HG03439 (cell line): ENCODE data around the gene ECEL1.
"Not testable (repeated sequence)": the region's sequence is repeated elsewhere in the genome, so short reads cannot be mapped to it uniquely, and the experiment has no call there.

Source experiments
- ATAC-seq: cut with Tn5 transposase; IDR thresholded peaks from one replicate; pipeline ENCODE4 v1.9.1; 2021; ENCODE audit warnings: mild to moderate bottlenecking, moderate library complexity; ENCODE audit not compliant: unreplicated experiment

ECEL1 gene

GRCh38 chr2:232460171-232460570, 27.5 kb downstream of the ECEL1 start:
- ATAC-seq = no peak

- no peak for ATAC-seq
These were observed 28.1 kb downstream of the ECEL1 start for GRCh38 chr2:232459419-232460035.

DNA sequence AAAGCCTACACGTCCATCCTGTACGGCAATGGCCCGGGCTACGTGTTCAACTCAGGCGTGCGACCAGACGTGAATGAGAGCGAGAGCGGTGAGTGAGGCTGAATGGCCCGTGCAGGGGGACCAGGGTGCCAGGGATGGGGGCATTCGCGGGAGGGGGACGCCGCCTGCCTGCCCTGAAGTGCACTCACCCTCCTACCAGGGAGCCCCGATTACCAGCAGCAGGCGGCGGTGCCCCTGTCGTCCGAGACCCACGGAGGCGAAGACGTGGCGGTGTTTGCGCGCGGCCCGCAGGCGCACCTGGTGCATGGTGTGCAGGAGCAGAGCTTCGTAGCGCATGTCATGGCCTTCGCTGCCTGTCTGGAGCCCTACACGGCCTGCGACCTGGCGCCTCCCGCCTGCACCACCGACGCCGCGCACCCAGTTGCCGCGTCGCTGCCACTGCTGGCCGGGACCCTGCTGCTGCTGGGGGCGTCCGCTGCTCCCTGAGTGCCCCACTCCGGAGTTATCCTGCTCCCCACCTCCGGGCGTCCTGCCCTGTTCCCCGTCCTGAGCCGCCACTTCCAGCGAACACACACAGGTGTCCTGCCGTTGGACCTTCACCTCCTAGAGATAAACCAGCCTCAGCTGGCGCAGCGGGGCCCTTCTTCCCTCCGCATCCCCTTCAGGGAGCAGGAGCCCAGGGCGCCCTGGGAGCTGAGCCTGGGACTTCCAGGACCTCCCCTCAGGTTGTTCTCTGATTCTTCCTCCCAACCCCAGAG, 28.8 kb downstream of the ECEL1 start:
- no peak for ATAC-seq

DNA sequence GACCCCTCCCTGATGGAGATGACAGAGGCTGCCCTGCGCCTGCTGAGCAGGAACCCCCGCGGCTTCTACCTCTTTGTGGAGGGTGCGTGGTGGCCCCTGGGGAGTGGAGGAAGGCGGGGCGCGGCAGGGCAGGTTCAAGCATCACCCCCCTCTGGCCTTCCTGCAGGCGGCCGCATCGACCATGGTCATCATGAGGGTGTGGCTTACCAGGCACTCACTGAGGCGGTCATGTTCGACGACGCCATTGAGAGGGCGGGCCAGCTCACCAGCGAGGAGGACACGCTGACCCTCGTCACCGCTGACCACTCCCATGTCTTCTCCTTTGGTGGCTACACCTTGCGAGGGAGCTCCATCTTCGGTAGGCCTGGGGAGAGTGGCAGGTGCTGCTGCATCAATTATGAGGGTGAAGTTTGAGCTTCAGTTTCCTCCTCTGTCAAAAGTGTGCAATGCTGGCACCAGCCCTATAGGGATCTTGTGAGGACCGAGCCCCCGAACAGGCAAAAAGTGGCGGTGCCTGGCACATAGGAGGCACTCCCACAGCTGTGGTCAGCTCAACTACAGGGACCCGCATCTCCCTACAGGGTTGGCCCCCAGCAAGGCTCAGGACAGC, 29.5 kb downstream of the ECEL1 start:
- no peak for ATAC-seq

GRCh38 chr2:232457121-232458011, 30.3 kb downstream of the ECEL1 start:
- ATAC-seq = no peak

- ATAC-seq = no peak
These were observed 31.1 kb downstream of the ECEL1 start for GRCh38 chr2:232456296-232457120.

DNA sequence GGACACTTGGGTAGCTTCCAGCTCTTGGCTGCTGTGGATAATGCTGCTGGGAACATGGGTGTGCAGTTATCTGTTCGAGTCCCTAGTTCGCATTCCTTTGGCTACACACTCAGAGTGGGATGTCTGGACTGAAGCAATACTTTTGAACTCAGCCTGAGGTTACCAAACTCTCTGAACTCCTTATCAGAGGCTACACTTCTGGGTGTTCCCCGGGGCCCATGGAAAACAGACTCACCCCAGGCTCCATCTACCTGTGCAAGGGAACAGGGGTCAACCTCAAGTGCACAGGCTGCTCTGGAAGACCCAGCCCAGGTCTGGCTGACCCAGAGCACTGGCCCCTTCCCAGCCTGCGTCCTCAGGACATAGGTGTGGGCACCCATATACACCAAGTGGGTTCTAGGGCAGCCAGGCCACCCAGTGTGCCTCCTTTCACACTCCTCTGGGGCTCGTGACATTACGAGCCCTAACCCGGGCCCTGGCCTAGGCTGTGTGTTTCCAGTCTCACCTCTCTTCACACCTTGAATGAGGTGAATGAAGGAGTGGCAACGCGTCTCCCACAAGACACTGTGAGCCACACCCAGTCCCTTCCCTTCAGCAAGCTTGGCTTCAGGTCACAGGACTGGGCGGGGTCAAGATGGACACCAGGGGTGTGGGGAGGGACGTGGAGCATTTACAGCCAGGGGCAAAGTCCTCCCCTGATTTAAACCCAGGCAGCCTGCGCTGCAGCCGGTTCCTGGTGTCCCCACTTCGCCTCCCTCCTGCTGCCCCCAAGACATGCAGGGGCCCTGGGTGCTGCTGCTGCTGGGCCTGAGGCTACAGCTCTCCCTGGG, 32.0 kb downstream of the ECEL1 start, which contains the start of gene ALPI:
TSS of gene ALPI (plus strand) at position 728 of the 830 bp plus-strand sequence. CDS start at position 775, 47 bp downstream.
- no peak for ATAC-seq

DNA sequence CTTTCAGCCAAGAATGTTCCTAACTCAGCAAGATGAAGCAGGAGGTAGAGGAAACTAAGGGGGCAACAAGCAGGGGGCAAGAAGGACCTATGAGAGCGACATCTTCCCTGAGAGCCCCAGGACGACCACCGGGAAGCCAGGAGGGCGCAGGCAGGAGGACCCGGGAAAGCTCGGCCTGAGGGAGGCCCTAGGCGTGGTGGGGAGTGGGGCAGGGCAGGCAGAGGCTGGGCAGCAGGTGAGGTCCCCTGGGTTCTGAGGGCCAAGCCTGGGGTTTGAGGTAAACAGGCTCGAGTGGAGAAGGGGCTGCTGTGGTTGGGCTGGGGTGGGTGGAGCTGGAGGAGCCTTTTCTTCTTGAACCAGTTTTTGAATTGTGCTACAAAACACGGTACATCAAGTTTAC, 33.0 kb downstream of the ECEL1 start:
- no peak for ATAC-seq

DNA sequence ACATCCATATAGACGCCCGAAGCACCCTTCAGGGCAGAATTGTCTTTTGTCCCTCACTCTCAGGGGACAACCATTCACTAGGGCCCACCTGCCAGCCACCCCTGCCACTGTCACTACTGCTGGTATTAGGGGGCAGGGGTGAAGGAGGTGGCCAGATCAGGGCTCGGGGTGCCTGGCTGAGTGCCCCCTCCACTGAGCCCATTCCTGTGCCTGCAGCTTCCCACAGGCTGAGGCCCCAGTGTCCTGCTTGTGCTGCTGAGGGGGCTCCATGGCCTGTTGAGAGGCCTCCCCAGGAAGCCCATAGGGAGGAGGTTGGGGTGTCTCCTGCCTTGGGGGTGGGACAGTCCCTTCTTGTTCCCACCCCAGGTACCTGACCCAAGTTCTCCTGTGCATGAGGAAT, 36.0 kb downstream of the ECEL1 start:
- ATAC-seq = not testable (repeated sequence)

DNA sequence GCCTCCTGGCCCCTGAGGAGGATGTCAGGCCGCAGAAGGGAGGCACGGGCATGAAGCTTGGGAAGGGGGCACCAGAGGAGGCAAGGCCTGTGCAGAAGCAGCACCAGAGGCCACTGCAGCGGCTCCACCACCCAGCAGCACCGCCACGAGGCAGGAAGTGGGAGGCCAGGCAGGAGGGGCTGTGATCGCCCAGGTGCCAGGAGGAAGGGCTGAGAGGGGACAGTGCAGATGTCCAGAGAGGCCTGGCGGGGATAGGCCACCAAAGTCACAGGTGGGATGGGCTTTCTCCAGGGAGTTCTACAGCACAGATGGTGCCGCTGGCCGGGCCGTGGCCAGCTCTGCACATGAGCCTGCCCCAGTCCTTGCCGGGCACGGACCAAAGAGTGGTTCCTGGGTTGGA, 37.7 kb downstream of the ECEL1 start:
- no peak for ATAC-seq

GRCh38 chr2:232448304-232448690, 39.3 kb downstream of the ECEL1 start:
- ATAC-seq = no peak

DNA sequence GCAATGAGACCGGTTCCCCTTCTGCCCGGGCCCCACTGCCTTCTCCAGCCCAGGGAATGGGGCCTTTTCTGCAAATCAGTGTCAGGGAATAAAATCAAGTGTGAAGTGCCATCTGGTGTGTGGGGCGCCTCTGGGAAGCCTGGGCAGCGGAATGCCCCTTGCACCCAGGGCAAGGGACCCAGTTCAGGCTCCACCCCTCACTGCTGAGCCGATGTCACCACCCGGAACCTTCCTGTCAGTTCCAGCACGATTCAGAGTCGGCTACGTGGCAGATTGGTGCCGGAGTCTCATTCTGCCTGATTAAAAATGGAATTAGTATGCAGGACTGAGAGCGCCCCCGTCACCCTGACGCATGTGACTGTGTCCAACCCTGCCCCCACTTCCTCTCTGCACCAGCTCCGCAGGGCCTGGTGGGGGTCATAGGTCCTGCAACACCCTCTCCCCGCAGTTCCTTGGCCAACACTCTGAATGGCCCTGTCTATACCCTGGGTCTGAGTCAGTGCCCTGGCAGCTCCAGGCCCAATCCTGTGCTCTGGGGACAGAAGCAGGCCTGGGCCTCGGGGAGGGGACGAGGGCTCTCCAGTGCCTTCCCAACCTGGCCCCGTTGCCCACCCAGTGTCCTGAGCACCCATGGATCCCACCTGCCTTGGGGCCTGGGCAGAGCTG, 39.9 kb downstream of the ECEL1 start:
- ATAC-seq = no peak

DNA sequence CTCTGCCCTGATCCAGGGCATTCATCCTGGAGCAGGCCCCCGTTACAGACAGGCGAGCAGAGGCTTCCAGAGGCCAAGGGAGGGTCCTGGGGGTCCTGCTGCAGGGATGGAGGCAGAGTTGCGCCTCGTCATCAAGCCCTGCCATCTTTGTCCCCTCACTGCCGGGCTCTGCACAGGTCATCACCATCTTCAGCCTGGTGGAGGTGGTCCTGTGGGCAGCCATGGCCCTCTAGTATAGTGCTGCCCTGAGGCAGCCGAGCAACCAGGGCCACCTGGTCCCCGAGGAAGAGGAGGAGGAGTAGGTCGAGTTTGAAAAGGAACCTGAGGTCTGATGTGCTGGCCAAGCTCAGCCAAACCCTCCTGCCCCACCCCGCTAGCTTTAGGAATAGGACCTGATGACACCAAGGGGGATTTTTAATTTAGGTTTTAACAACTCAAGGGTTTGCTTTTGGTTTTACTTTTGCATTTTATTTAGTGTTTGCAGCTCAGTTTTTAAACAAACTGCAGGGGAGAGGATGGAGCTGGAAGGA, 40.5 kb downstream of the ECEL1 start:
- no peak for ATAC-seq

- ATAC-seq = not testable (repeated sequence)
These were observed 41.3 kb downstream of the ECEL1 start for GRCh38 chr2:232446266-232446777.

GRCh38 chr2:232445149-232445885, 42.3 kb downstream of the ECEL1 start:
- not testable (repeated sequence) for ATAC-seq

GRCh38 chr2:232444409-232445148, 43.1 kb downstream of the ECEL1 start:
- peak; percentile 38 for ATAC-seq
